ENCODE results near the gene CDC27. TPM values are rescaled to one million over a fixed set of nuclear protein-coding genes. Genes with fewer than 3 reads are reported as not detected.
A peak's percentile ranks its signal among the peaks of the same experiment; 100 is the strongest.
"Not testable (repeated sequence)": the region's sequence is repeated elsewhere in the genome, so short reads cannot be mapped to it uniquely, and the experiment has no call there.

The CDC27 gene
- total RNA-seq, 4 donors from 2014 or later: 27.5 to 40.6 (median 31.0) TPM

- intact Hi-C loops (cut with DNase I; ENCODE audit: low total_unique reads): no loop called here
- no peak overlapping the region for H3K4me3 ChIP-seq (ENCODE audit: low read depth, poor library complexity, severe bottlenecking)
- TF ChIP-seq, protein P1, sequence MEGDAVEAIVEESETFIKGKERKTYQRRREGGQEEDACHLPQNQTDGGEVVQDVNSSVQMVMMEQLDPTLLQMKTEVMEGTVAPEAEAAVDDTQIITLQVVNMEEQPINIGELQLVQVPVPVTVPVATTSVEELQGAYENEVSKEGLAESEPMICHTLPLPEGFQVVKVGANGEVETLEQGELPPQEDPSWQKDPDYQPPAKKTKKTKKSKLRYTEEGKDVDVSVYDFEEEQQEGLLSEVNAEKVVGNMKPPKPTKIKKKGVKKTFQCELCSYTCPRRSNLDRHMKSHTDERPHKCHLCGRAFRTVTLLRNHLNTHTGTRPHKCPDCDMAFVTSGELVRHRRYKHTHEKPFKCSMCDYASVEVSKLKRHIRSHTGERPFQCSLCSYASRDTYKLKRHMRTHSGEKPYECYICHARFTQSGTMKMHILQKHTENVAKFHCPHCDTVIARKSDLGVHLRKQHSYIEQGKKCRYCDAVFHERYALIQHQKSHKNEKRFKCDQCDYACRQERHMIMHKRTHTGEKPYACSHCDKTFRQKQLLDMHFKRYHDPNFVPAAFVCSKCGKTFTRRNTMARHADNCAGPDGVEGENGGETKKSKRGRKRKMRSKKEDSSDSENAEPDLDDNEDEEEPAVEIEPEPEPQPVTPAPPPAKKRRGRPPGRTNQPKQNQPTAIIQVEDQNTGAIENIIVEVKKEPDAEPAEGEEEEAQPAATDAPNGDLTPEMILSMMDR (IDR thresholded peaks at IDR 0.05): no peak
- 81 to 83% methylated on average over 2 of the region's 2 CpGs for WGBS, 2 donors
- DNase-seq (ENCODE audit: low spot score in 2 of 2): peak in 1 of 2 donors; percentile 83
Measured at GRCh38 chr17:47227862-47228261, 38.8 kb upstream of the CDC27 start.

DNA sequence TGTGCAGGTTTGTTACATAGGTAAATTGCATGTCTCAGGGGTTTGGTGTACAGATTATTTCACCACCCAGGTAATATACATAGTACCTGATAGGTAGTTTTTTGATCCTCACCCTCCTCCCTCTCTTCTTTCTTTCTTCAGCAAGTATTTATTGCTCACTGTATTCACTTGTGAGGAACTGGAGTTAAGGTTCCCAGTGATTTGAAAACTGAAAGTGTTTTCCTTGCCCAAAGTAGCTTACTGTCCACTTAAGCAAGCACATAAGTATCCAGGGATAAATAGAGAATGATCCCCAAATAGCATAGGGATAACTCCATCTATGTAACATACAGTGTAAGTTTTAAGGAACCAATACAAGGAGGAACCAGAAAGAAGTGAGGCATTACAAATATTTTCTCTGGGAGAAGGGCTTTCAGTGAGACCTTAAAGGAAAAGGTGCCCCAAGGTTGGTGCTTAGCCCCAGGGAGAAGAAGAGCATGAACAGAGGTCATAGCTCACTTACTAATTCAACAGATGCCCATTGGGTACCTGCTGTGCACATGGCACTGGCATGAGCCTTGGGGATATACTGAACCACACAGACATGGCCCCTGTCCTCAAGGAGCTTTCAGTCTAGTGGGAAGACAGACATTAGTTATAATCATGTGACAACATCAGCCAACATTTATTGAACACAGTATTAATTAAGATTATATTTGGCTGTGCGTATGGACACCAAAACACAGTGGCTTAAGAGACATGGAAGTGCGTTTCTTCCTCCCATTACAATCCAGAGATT lies 37.0 kb upstream of the CDC27 start:
- no peak for TF ChIP-seq POLR2A (IDR thresholded peaks at IDR 0.05)
- TF ChIP-seq, protein P1 (IDR thresholded peaks at IDR 0.05): no peak
- intact Hi-C loops (cut with DNase I; ENCODE audit: low total_unique reads): no loop called here
- 85 to 89% methylated on average over 2 of the region's 2 CpGs for WGBS, 2 donors
- no peak overlapping the region for H3K4me3 ChIP-seq (ENCODE audit: low read depth, poor library complexity, severe bottlenecking)
- peak in 1 of 2 donors; percentile 36 for DNase-seq (ENCODE audit: low spot score in 2 of 2)

DNA sequence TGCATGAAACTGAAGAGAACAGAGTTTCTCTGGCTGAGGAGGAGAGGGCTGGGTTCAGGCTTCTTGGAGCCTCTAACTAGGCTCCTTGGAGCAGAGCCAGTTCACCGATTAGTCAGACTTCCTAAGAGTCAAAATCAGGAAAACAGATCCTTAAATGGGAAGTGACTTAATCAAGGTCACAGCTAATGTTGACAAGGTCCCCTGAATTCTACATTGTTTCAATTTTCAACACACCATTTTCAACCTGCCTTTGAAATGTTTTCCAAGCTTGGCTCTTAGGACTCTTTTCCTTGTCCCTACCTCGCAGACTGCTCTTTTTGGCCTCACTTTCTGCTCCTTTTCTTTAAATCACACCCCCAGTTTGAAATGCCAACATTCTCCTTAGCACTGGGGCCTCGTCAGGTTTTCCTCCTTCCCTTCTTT lies 36.4 kb upstream of the CDC27 start:
- intact Hi-C loops (cut with DNase I; ENCODE audit: low total_unique reads): no loop called here
- 21 to 27% methylated on average over 3 of the region's 3 CpGs for WGBS, 2 donors
- TF ChIP-seq POLR2A (IDR thresholded peaks at IDR 0.05): no peak
- TF ChIP-seq, protein P1 (IDR thresholded peaks at IDR 0.05): no peak
- peak; percentile 85 to 88 for DNase-seq (ENCODE audit: low spot score in 2 of 2)
- H3K4me3 ChIP-seq (ENCODE audit: low read depth, poor library complexity, severe bottlenecking): no peak overlapping the region

GRCh38 chr17:47224966-47225365 lies 35.9 kb upstream of the CDC27 start:
- no peak overlapping the region for H3K4me3 ChIP-seq (ENCODE audit: low read depth, poor library complexity, severe bottlenecking)
- no peak for TF ChIP-seq POLR2A (IDR thresholded peaks at IDR 0.05)
- TF ChIP-seq, protein P1 (IDR thresholded peaks at IDR 0.05): no peak
- no peak for DNase-seq (ENCODE audit: low spot score in 2 of 2)
- 22 to 45% methylated on average over 1 of the region's 1 CpG for WGBS, 2 donors
- intact Hi-C loops (cut with DNase I; ENCODE audit: low total_unique reads): no loop called here

- intact Hi-C loops (cut with DNase I; ENCODE audit: low total_unique reads): not testable (repeated sequence)
Measured at GRCh38 chr17:47224077-47224476, 35.0 kb upstream of the CDC27 start.

GRCh38 chr17:47223460-47223859 lies 34.4 kb upstream of the CDC27 start:
- no peak overlapping the region for H3K4me3 ChIP-seq (ENCODE audit: low read depth, poor library complexity, severe bottlenecking)
- no peak for TF ChIP-seq POLR2A (IDR thresholded peaks at IDR 0.05)
- TF ChIP-seq, protein P1 (IDR thresholded peaks at IDR 0.05): no peak
- intact Hi-C loops (cut with DNase I; ENCODE audit: low total_unique reads): no loop called here
- 92 to 95% methylated on average over 5 of the region's 5 CpGs for WGBS, 2 donors
- DNase-seq (ENCODE audit: low spot score in 2 of 2): no peak

More at GRCh38 chr17:47224077-47224476, 35.0 kb upstream of the CDC27 start:
- 94 to 98% methylated on average over 2 of the region's 2 CpGs for WGBS, 2 donors
- DNase-seq (ENCODE audit: low spot score in 2 of 2); H3K4me3 ChIP-seq (ENCODE audit: low read depth, poor library complexity, severe bottlenecking): not testable (repeated sequence)

Measured in lower leg skin (tissue), 4 donors.